Breast epithelium (tissue), 4 donors: ENCODE results near the gene ARPP21. TPM values are rescaled to one million over a fixed set of nuclear protein-coding genes. Genes with fewer than 3 reads are reported as not detected.

Source experiments
- DNase-seq, 2 donors: peaks; one replicate each; pipeline ENCODE4 v3.0.0-alpha.2; 2019; ENCODE audit warnings: low spot score in 2 of 2
- H3K27ac ChIP-seq, 2 donors: fragments of 200-600 bp; sonication (generic) in 1 of 2; one replicate each; pipeline ENCODE4 v1.5.1; 2016 to 2019; ENCODE audit warnings: mild to moderate bottlenecking in 1 of 2
- H3K27me3 ChIP-seq, 2 donors: fragments of 200-600 bp; sonication (generic) in 1 of 2; one replicate each; pipeline versions ENCODE4 v1.5.1 to v1.6.0; 2017 to 2019; ENCODE audit warnings: control low read depth in 1 of 2, mild to moderate bottlenecking in 1 of 2
- H3K36me3 ChIP-seq: fragments of 200-600 bp; one replicate; pipeline ENCODE4 v1.5.1; 2019
- H3K4me1 ChIP-seq, 2 donors: fragments of 200-600 bp; sonication (generic); one replicate each; pipeline ENCODE4 v1.5.1; 2016 to 2019; ENCODE audit warnings: control low read depth in 1 of 2
- H3K4me3 ChIP-seq, 3 donors: fragments of 200-600 bp; sonication (generic); 1 replicate in 2 of 3; 2 replicates in 1 of 3; pipeline ENCODE4 v1.5.1; 2016 to 2019; ENCODE audit warnings: mild to moderate bottlenecking in 3 of 3, moderate library complexity in 2 of 3
- H3K9me3 ChIP-seq, 2 donors: fragments of 200-600 bp; sonication (generic) in 1 of 2; one replicate each; pipeline ENCODE4 v1.5.1; 2016 to 2019; ENCODE audit warnings: control low read depth in 1 of 2
- CTCF ChIP-seq, 3 donors: fragments of 450-650 bp; IDR thresholded peaks; one replicate each; pipeline ENCODE4 v1.5.1; 2016 to 2017; ENCODE audit warnings: antibody characterized with exemption in 3 of 3, mild to moderate bottlenecking in 3 of 3, moderate library complexity in 3 of 3
- POLR2A ChIP-seq: fragments of 450-650 bp; IDR thresholded peaks from one replicate; pipeline ENCODE4 v1.6.1; 2016; ENCODE audit warnings: antibody characterized with exemption, mild to moderate bottlenecking, moderate library complexity
- POLR2AphosphoS5 ChIP-seq, 3 donors: sonication (generic); formaldehyde crosslinking; IDR thresholded peaks; one replicate each; pipeline ENCODE4 v1.6.1; 2017; ENCODE audit warnings: antibody characterized with exemption in 3 of 3
- intact Hi-C: fragments of 100-400 bp; cut with DNase I; formaldehyde crosslinking; loops from one replicate; pipeline ENCODE4 v1.15.1; 2023; ENCODE audit warnings: low total_unique reads
- total RNA-seq, 3 donors: library from RNA; depleted of rRNA; stranded (reverse); fragments of >200 nt; gene quantifications; one replicate each; pipeline ENCODE4 v1.1.0, GENCODE V29; 2016

Gene ARPP21
- total RNA-seq, 3 donors from 2014 or later, result 0.16 TPM; not detected in 2

- no peak overlapping the region for H3K27ac ChIP-seq
- intact Hi-C loops, result no loop called here
- no peak overlapping the region for H3K4me3 ChIP-seq
- no peaks in the 10 kb centered on the region for H3K27me3 ChIP-seq
- no peak for DNase-seq
- no peaks in the 10 kb centered on the region for H3K4me1 ChIP-seq
- no peaks in the 10 kb centered on the region for H3K9me3 ChIP-seq
- no peaks in the 10 kb centered on the region for H3K36me3 ChIP-seq
- TF ChIP-seq POLR2A (no peak), POLR2AphosphoS5 (IDR thresholded peaks at IDR 0.05) (no peak), CTCF (IDR thresholded peaks at IDR 0.05) (no peak)
Observed at GRCh38 chr3:35757991-35758757, 118.8 kb downstream of the ARPP21 start.

- Histone ChIP-seq H3K27ac (no peak overlapping the region), H3K4me1 (no peaks in the 10 kb centered on the region), H3K36me3 (no peaks in the 10 kb centered on the region), H3K27me3 (no peaks in the 10 kb centered on the region), H3K4me3 (no peak overlapping the region), H3K9me3 (no peaks in the 10 kb centered on the region)
- no peak for DNase-seq
- TF ChIP-seq CTCF (IDR thresholded peaks at IDR 0.05) (no peak), POLR2AphosphoS5 (IDR thresholded peaks at IDR 0.05) (no peak), POLR2A (no peak)
- intact Hi-C loops, result no loop called here
Observed at GRCh38 chr3:35760146-35760545, 120.8 kb downstream of the ARPP21 start.

GRCh38 chr3:35761311-35761710, 122.0 kb downstream of the ARPP21 start:
- H3K36me3 ChIP-seq, result no peaks in the 10 kb centered on the region
- TF ChIP-seq CTCF (IDR thresholded peaks at IDR 0.05) (no peak), POLR2AphosphoS5 (IDR thresholded peaks at IDR 0.05) (no peak), POLR2A (no peak)
- intact Hi-C loops, result no loop called here
- no peak overlapping the region for H3K4me3 ChIP-seq
- no peak for DNase-seq
- H3K27ac ChIP-seq, result no peak overlapping the region
- H3K9me3 ChIP-seq, result no peaks in the 10 kb centered on the region
- H3K4me1 ChIP-seq, result no peaks in the 10 kb centered on the region
- no peaks in the 10 kb centered on the region for H3K27me3 ChIP-seq

GRCh38 chr3:35772381-35773015, 133.2 kb downstream of the ARPP21 start:
- Histone ChIP-seq H3K27ac (no peak overlapping the region), H3K9me3 (no peaks in the 10 kb centered on the region), H3K36me3 (no peaks in the 10 kb centered on the region), H3K27me3 (no peaks in the 10 kb centered on the region), H3K4me1 (no peaks in the 10 kb centered on the region), H3K4me3 (no peak overlapping the region)
- DNase-seq, result no peak
- TF ChIP-seq POLR2A, result no peak
- TF ChIP-seq CTCF (IDR thresholded peaks at IDR 0.05), result no peak
- no peak for TF ChIP-seq POLR2AphosphoS5 (IDR thresholded peaks at IDR 0.05)
- intact Hi-C loops, result no loop called here

- Histone ChIP-seq H3K4me1 (no peaks in the 10 kb centered on the region), H3K4me3 (no peak overlapping the region), H3K27ac (no peak overlapping the region), H3K27me3 (no peaks in the 10 kb centered on the region), H3K9me3 (no peaks in the 10 kb centered on the region), H3K36me3 (no peaks in the 10 kb centered on the region)
- intact Hi-C loops, result no loop called here
- DNase-seq, result no peak
- no peak for TF ChIP-seq POLR2AphosphoS5 (IDR thresholded peaks at IDR 0.05)
- TF ChIP-seq CTCF (IDR thresholded peaks at IDR 0.05), result no peak
- TF ChIP-seq POLR2A, result no peak
Observed at GRCh38 chr3:35773417-35773816, 134.1 kb downstream of the ARPP21 start.
